ENCODE data around the gene CIB4. TPM values are rescaled to one million over a fixed set of nuclear protein-coding genes. Genes with fewer than 3 reads are reported as not detected.
A peak's percentile ranks its signal among the peaks of the same experiment; 100 is the strongest.

The CIB4 gene
- total RNA-seq, 1 experiment from 2014 or later, result not detected

DNA sequence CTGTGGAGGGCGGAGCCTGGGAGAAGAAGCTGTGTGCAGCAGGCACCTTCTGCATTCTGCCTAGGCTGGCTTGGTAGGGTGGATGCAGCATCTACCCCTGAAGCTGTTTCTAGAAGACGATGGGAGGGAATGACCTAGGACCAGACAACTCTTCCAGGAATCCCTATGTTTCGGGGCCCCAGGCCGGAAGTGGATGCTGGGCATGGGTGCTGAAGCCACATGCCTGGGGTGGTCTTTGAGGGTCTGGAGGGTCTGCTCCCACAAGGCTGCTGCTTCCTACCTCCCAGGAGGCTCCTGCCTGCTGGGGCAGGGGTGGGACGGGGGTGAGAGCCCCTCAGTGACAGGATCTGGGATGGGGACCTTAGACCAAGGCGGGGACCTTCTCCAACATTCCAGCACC is 61.0 kb downstream of the CIB4 start:
- H3K36me3 Mint-ChIP-seq, result no peaks in the 10 kb centered on the region
- peaks cover 22% of the 10 kb centered on the region for H3K27me3 Mint-ChIP-seq (ENCODE audit: low read depth)
- POLR2A ChIA-PET, result no interaction called here
- TF ChIP-seq TEAD4 (CRISPR knock-in tag; IDR thresholded peaks at IDR 0.05), result no peak
- TF ChIP-seq, protein P1, sequence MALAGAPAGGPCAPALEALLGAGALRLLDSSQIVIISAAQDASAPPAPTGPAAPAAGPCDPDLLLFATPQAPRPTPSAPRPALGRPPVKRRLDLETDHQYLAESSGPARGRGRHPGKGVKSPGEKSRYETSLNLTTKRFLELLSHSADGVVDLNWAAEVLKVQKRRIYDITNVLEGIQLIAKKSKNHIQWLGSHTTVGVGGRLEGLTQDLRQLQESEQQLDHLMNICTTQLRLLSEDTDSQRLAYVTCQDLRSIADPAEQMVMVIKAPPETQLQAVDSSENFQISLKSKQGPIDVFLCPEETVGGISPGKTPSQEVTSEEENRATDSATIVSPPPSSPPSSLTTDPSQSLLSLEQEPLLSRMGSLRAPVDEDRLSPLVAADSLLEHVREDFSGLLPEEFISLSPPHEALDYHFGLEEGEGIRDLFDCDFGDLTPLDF (CRISPR knock-in tag; IDR thresholded peaks at IDR 0.05), result no peak
- no peak for TF ChIP-seq ETV6 (CRISPR knock-in tag; IDR thresholded peaks at IDR 0.05)
- TF ChIP-seq, protein P2, sequence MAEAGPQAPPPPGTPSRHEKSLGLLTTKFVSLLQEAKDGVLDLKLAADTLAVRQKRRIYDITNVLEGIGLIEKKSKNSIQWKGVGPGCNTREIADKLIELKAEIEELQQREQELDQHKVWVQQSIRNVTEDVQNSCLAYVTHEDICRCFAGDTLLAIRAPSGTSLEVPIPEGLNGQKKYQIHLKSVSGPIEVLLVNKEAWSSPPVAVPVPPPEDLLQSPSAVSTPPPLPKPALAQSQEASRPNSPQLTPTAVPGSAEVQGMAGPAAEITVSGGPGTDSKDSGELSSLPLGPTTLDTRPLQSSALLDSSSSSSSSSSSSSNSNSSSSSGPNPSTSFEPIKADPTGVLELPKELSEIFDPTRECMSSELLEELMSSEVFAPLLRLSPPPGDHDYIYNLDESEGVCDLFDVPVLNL (CRISPR knock-in tag; IDR thresholded peaks at IDR 0.05; ENCODE audit: borderline replicate concordance, low read depth), result no peak
- TF ChIP-seq, protein P3, sequence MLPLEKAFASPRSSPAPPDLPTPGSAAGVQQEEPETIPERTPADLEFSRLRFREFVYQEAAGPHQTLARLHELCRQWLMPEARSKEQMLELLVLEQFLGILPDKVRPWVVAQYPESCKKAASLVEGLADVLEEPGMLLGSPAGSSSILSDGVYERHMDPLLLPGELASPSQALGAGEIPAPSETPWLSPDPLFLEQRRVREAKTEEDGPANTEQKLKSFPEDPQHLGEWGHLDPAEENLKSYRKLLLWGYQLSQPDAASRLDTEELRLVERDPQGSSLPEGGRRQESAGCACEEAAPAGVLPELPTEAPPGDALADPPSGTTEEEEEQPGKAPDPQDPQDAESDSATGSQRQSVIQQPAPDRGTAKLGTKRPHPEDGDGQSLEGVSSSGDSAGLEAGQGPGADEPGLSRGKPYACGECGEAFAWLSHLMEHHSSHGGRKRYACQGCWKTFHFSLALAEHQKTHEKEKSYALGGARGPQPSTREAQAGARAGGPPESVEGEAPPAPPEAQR (CRISPR knock-in tag; IDR thresholded peaks at IDR 0.05), result no peak
- TF ChIP-seq, protein P4, sequence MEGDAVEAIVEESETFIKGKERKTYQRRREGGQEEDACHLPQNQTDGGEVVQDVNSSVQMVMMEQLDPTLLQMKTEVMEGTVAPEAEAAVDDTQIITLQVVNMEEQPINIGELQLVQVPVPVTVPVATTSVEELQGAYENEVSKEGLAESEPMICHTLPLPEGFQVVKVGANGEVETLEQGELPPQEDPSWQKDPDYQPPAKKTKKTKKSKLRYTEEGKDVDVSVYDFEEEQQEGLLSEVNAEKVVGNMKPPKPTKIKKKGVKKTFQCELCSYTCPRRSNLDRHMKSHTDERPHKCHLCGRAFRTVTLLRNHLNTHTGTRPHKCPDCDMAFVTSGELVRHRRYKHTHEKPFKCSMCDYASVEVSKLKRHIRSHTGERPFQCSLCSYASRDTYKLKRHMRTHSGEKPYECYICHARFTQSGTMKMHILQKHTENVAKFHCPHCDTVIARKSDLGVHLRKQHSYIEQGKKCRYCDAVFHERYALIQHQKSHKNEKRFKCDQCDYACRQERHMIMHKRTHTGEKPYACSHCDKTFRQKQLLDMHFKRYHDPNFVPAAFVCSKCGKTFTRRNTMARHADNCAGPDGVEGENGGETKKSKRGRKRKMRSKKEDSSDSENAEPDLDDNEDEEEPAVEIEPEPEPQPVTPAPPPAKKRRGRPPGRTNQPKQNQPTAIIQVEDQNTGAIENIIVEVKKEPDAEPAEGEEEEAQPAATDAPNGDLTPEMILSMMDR (IDR thresholded peaks at IDR 0.05), result no peak
- TF ChIP-seq ZNF263 (CRISPR knock-in tag; IDR thresholded peaks at IDR 0.05; ENCODE audit: low read depth), result no peak
- no peak for TF ChIP-seq KAT7 (CRISPR knock-in tag; IDR thresholded peaks at IDR 0.05; ENCODE audit: borderline replicate concordance)
- TF ChIP-seq STAT6 (CRISPR knock-in tag; conservative IDR thresholded peaks at IDR 0.05; ENCODE audit: low read depth), result no peak
- TF ChIP-seq E2F5 (CRISPR knock-in tag; IDR thresholded peaks at IDR 0.05), result no peak
- no peaks in the 10 kb centered on the region for H3K9me3 Mint-ChIP-seq
- peaks cover 6% of the 10 kb centered on the region for H3K4me1 Mint-ChIP-seq
- CTCF ChIA-PET, result interaction anchor here (0.6 to 2.9 kb wide), 4 partner anchors 59 to 166 kb away, joined by 3 to 11 read pairs (median 4); no protein-coding TSS in a partner anchor
- no peak overlapping the region for H3K27ac Mint-ChIP-seq
- ATAC-seq (no peak), DNase-seq (ENCODE audit: low spot score) (peak; percentile 3)
- H3K4me3 Mint-ChIP-seq, result no peak overlapping the region

- no peak for DNase-seq (ENCODE audit: low spot score)
- no peaks in the 10 kb centered on the region for H3K9me3 Mint-ChIP-seq
- POLR2A ChIA-PET, result no interaction called here
- no peak overlapping the region for H3K27ac Mint-ChIP-seq
- ATAC-seq, result no peak
- CTCF ChIA-PET, result interaction anchor here (2.9 kb wide), 1 partner anchor 59 kb away, joined by 11 read pairs; no protein-coding TSS in a partner anchor
- H3K4me3 Mint-ChIP-seq, result no peak overlapping the region
- H3K4me1 Mint-ChIP-seq, result peaks cover 6% of the 10 kb centered on the region
- no peaks in the 10 kb centered on the region for H3K36me3 Mint-ChIP-seq
- H3K27me3 Mint-ChIP-seq (ENCODE audit: low read depth), result peaks cover 22% of the 10 kb centered on the region
- no peak for TF ChIP-seq RORB (CRISPR knock-in tag; IDR thresholded peaks at IDR 0.05)
- TF ChIP-seq ETV6 (CRISPR knock-in tag; IDR thresholded peaks at IDR 0.05), result no peak
- TF ChIP-seq ZNF396 (CRISPR knock-in tag; IDR thresholded peaks at IDR 0.05; ENCODE audit: borderline replicate concordance), result no peak
- TF ChIP-seq, protein P3 (CRISPR knock-in tag; IDR thresholded peaks at IDR 0.05), result no peak
- TF ChIP-seq, protein P5, sequence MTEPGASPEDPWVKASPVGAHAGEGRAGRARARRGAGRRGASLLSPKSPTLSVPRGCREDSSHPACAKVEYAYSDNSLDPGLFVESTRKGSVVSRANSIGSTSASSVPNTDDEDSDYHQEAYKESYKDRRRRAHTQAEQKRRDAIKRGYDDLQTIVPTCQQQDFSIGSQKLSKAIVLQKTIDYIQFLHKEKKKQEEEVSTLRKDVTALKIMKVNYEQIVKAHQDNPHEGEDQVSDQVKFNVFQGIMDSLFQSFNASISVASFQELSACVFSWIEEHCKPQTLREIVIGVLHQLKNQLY (CRISPR knock-in tag; IDR thresholded peaks at IDR 0.05), result no peak
- TF ChIP-seq, protein P6, sequence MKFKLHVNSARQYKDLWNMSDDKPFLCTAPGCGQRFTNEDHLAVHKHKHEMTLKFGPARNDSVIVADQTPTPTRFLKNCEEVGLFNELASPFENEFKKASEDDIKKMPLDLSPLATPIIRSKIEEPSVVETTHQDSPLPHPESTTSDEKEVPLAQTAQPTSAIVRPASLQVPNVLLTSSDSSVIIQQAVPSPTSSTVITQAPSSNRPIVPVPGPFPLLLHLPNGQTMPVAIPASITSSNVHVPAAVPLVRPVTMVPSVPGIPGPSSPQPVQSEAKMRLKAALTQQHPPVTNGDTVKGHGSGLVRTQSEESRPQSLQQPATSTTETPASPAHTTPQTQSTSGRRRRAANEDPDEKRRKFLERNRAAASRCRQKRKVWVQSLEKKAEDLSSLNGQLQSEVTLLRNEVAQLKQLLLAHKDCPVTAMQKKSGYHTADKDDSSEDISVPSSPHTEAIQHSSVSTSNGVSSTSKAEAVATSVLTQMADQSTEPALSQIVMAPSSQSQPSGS (CRISPR knock-in tag; IDR thresholded peaks at IDR 0.05; ENCODE audit: borderline replicate concordance, low read depth), result no peak
- no peak for TF ChIP-seq IRF2 (CRISPR knock-in tag; IDR thresholded peaks at IDR 0.05; ENCODE audit: borderline replicate concordance, low read depth)
- TF ChIP-seq NR1H2 (CRISPR knock-in tag; IDR thresholded peaks at IDR 0.05), result no peak
- TF ChIP-seq EMX1 (CRISPR knock-in tag; IDR thresholded peaks at IDR 0.05), result no peak
- TF ChIP-seq ATF6 (CRISPR knock-in tag; IDR thresholded peaks at IDR 0.05), result no peak
These were observed 61.5 kb downstream of the CIB4 start for GRCh38 chr2:26579723-26580040.

Data from WTC11 (cell line).